GM21576 (cell line): ENCODE results near the gene MICAL3.

Source experiments
- ATAC-seq: cut with Tn5 transposase; IDR thresholded peaks from one replicate; pipeline ENCODE4 v1.9.1; 2021; ENCODE audit warnings: mild to moderate bottlenecking, moderate library complexity; ENCODE audit not compliant: unreplicated experiment

MICAL3 gene

GRCh38 chr22:17873804-17874203, 150.6 kb downstream of the MICAL3 start:
- no peak for ATAC-seq

- ATAC-seq: no peak
Observed at GRCh38 chr22:17873116-17873515, 151.2 kb downstream of the MICAL3 start.

DNA sequence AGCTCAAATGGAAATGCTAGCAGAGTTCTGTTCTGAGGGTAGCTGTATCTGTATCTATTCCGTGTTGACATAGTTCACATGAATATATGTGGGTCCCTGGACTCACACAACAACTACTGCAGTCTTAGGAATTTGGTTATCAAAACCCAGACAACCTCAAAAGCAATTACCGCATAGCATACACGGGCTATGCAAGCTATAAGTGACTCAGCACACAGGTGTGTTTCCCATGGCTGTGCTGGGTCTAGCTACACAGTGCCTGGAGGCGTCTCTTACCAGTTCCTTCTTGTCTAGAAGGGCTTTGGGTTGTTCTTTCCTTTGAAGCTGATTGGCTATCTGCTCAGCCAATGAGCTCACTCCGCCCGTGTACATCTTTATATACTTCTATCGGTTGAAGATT, 151.9 kb downstream of the MICAL3 start:
- no peak for ATAC-seq

DNA sequence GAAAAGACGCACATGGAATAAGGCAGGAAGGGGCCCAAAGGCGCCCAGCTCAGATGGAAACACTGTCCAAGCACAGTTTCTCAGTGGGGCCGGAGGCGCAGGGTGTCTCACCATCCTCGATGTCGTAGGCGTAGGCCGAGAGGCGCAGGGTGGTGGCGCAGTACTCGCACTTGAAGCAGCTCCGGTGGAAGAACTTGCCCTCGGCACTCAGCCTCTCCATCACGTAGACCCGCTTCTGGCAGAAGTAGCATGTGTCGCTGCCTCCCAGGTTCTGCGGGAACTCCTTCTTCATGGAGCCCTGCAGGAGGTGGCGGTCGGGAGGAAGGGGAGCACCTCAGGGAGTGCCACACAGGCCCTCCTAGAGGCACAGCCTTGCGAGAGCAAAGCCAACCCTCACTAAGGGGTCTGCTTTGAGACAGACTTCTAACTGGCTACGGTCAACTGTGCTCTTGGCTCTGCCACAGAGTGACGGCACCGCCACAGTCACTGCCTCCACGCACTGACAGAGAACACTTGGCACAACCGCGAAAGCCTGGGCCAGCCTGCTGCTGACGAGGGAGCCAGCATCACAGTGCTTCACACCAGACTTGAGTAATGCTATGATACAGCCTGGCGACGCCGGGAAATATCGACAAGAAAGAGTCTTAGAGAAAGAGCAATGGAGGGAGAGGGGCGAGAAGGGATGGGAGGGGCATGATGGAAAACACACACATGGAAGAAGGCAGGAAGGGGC, 152.5 kb downstream of the MICAL3 start:
- ATAC-seq: no peak

DNA sequence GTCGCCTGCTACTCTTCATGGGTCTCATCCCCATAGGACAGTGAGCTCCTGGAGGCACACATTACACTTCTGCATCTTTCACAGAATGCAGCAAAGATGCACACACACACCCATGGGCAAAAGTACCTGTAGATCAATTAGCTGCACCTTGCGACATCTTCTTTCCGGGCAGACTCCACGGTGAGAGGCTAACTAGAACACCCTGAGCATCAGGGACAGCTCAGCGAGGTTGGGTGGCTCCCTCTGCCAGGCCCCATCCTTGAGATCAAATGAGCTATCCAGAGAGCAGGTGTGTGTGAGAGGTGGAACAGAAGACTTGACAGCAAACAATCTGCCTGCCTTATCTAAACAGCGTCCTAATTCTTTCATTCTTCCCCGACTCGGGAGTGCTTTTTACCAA, 154.0 kb downstream of the MICAL3 start:
- no peak for ATAC-seq

DNA sequence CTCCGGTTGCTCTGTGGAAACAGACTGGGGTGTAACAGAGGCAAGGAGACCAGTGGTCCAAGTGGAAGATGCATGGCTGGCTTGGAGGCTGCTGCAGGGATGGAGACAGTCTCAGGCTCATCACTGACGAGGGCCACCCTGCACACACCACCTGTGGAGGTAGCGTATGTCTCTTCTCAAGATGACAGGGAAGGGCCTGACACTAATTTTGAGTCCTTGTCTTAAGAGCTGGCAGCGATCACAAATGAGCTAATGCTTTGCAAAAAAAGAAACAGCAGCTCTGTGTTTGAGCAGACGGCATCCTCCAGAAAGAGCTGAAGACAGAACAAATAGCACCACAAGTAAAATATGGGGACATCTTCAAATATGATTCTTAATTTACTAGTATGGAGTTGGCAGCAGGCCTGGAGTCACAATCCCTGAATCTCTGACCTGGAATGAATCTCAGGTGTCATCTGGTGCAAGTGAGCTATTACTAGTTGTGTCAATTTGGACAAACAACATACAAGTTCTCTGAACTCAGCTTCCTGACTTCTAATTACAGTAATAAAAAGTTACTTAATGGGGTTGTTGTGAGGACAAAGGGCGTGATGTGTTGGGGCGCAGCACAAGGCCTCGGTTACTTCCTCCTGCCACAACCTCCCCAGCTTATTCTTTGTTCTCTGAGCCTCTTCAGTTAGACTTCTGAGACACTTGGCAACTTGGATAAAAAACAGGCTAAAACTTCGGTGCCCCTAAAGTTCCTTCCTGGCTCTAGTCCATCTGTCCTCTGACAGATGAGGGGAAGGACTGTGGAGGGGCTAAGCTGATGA, 154.9 kb downstream of the MICAL3 start:
- no peak for ATAC-seq

DNA sequence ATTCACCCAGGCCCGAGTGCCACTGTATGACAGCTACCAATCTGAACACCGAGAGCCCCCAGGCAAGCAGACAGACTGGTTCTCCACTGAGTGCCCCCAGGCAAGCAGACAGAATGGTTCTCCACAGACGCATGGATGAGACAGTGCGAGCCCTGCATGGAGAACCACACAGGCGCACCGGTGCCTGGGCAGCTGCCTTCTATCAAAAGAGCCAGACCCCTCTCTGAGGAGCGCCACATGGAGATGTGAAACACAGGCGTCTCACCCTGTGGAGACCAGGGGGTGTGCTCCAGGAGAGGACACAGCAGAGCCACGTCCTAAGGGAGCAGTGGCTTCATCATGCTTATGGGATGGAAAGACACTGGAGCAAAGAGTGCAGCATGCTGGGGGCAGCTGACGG, 155.6 kb downstream of the MICAL3 start:
- no peak for ATAC-seq

- no peak for ATAC-seq
Observed at GRCh38 chr22:17867160-17867785, 157.1 kb downstream of the MICAL3 start.

DNA sequence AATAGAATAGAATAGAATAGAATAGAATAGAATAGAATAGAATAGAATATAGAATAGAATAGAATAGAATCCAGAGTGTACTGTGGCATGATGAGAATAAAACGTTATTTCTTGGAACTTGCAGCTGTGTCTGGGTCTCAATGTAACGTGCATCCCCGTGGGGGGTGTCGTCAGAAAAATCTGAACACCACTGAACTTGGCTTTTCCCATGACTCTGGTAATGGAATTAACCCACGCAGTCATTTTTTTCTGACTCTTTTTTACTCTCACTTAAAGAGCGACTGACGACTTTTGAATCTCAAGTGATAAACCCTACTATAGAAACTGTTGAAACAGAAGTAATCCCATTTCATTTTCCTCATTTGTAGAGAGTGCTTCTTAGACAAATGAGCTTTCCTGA, 157.7 kb downstream of the MICAL3 start:
- no peak for ATAC-seq

DNA sequence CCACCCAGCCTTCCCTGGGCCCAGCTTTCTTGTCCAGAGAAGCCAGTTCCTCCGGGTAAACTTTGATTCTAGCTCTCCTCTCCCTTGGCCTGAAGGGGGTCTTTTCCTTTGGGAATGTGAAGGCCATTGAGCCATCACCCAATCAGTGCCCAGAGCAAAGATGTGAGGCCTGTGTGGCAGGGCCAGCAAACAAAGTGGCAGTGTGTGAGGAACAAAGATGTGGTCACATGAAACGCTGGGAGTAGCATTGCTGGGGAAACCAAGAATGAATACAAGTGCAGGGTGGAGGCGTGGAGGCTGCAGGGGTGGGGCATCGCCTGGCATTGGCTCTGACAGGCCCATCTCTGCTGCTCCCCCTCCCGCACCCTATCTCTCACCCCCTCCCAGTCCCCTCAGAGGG, 158.2 kb downstream of the MICAL3 start:
- no peak for ATAC-seq

- ATAC-seq: no peak
Observed at GRCh38 chr22:17865183-17866055, 158.9 kb downstream of the MICAL3 start.

GRCh38 chr22:17864398-17865182, 159.8 kb downstream of the MICAL3 start:
- ATAC-seq: no peak

GRCh38 chr22:17862646-17863181, 161.6 kb downstream of the MICAL3 start:
- ATAC-seq: no peak

GRCh38 chr22:17861909-17862308, 162.5 kb downstream of the MICAL3 start:
- ATAC-seq: no peak

DNA sequence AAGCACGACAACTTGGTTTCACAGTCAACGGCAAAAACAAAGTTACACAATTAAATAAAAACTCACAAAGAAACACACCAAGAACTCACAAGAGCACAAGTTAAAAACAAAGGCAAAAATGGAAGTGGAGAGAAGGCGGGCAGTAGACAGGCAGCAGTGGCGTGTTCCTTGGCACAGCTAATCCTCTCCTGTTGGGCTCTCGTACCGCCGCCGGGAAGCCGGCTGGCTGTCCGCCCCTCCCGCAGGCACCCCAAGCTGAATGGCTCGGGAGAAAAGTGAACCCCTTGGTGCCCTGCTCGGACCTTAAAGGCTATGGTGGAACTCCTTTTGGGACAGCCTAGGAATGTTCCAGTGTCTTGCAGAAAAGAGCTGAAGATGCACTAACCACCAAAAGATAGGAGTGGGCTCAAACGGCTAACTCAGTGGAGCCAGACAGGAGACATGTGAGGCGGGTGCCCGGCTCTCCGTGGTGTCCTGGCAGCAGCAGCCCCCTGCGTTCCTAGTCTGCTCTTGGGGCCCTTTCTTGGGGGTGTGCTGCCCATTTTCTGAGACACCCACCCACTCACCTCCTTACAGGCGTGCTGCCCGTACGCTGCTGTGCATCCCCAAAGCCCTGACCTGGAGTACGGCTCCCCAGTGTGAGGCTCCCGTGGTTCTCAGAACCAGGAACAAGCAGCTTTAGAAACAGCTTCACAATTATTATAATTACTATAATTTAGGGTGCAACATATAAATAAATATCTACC, 164.0 kb downstream of the MICAL3 start:
- no peak for ATAC-seq

GRCh38 chr22:17858033-17858432, 166.3 kb downstream of the MICAL3 start:
- ATAC-seq: no peak

- no peak for ATAC-seq
Observed at GRCh38 chr22:17855572-17856290, 168.6 kb downstream of the MICAL3 start.

DNA sequence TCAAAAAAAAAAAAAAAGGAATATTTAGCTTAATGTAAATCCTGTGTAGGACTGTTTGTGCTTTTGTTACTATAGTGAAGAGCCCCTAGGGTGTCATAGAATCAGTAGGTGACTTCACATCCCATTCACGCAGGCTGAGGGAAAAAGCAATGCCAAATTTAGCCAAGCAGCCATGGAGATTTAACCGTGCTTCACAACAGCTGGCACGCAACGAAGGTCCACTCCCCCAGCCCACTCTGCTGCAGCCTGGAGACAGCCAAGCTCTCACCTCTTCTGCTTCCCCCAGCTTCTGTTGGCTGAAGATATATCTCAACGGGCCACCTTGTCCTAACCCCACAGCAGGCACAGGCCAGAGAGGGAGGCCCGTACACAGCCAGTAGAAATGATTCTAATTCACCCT, 171.3 kb downstream of the MICAL3 start:
- no peak for ATAC-seq

- no peak for ATAC-seq
Observed at GRCh38 chr22:17851759-17852158, 172.6 kb downstream of the MICAL3 start.
